K562 (cell line): Measurements from ENCODE around the gene CEP85L. TPM values are rescaled to one million over a fixed set of nuclear protein-coding genes. Genes with fewer than 3 reads are reported as not detected.

Experiments used
- ATAC-seq: fragments of 200-7000 bp; cut with Tn5 transposase; 3 replicates; pipeline ENCODE4 v1.9.1; 2020; ENCODE audit warnings: moderate library complexity
- BruUV-seq: library from RNA; stranded (reverse); fragments of 400-500 nt; replicated peaks from 2 replicates; lab custom pipeline; 2021; lab: Mats Ljungman, UMichigan
- CTCF ChIA-PET: fragments of 300-600 bp; formaldehyde crosslinking; extraction: SDS; loops from one replicate; lab custom pipeline; 2021; ENCODE audit warnings: low intra/inter-chr PET ratio; lab: Yijun Ruan, JAX
- POLR2A ChIA-PET: fragments of 300-600, 350-650 bp; sonication (Branson Sonifier 250); formaldehyde crosslinking; extraction: SDS; loops from one replicate; lab custom pipeline; 2021; ENCODE audit warnings: antibody characterized with exemption, inconsistent platforms; lab: Yijun Ruan, JAX
- DNase-seq, 4 experiments: peaks; one replicate each; pipeline versions ENCODE4 v3.0.0 to v3.0.0-alpha.2; 2011 to 2018; ENCODE audit warnings: low spot score in 3 of 4, mixed read lengths in 3 of 4; ENCODE audit errors: extremely low read depth in 1 of 4
- FAIRE-seq: peaks from 2 replicates; lab custom pipeline; 2011; peaks lifted over from hg19 to GRCh38; lab: Jason Lieb, UNC
- H2AFZ ChIP-seq: 2 replicates; pipeline ENCODE4 v1.6.0; 2011; ENCODE audit warnings: low read depth, low read length, control low read depth, inconsistent platforms
- H3K27ac ChIP-seq: fragments of 200-600 bp; 3 replicates; pipeline ENCODE4 v1.8.0; 2011; ENCODE audit warnings: low read depth, mild to moderate bottlenecking, control low read depth, inconsistent platforms, low read length, moderate library complexity, mixed read lengths; ENCODE audit errors: extremely low read depth
- H3K27me3 ChIP-seq, 2 experiments: fragments of 300-600 bp in 1 of 2; 2 replicates in 1 of 2; 3 replicates in 1 of 2; pipeline versions ENCODE4 v1.6.0 to v1.8.0; 2011; ENCODE audit warnings: inconsistent platforms in 2 of 2, low read length in 2 of 2, mild to moderate bottlenecking in 1 of 2, mixed read lengths in 1 of 2, moderate library complexity in 1 of 2; ENCODE audit not compliant: control insufficient read depth in 2 of 2, insufficient read depth in 2 of 2
- H3K36me3 ChIP-seq: fragments of 300-600 bp; 3 replicates; pipeline ENCODE4 v1.8.0; 2011; ENCODE audit warnings: mild to moderate bottlenecking, low read length, inconsistent platforms; ENCODE audit not compliant: control insufficient read depth, insufficient read depth
- H3K4me1 ChIP-seq, 2 experiments: fragments of 200-600 bp in 1 of 2; replicated peaks in 1 of 2; 2 replicates in 1 of 2; 3 replicates in 1 of 2; pipeline versions ENCODE4 v1.5.1 to v1.8.0; 2011; ENCODE audit warnings: inconsistent platforms in 2 of 2, low read length in 2 of 2, mild to moderate bottlenecking in 1 of 2, mixed read lengths in 1 of 2, moderate library complexity in 1 of 2; ENCODE audit not compliant: control insufficient read depth in 2 of 2, insufficient read depth in 2 of 2
- H3K4me2 ChIP-seq: 2 replicates; pipeline ENCODE4 v1.6.1; 2011; ENCODE audit warnings: low read length, control low read depth, inconsistent platforms, mixed read lengths; ENCODE audit not compliant: insufficient read depth
- H3K4me3 ChIP-seq: fragments of 200-600 bp; sonication (generic), shearing (Covaris generic); 2 replicates; pipeline ENCODE4 v1.5.1; 2016; ENCODE audit warnings: control low read depth, inconsistent platforms
- H3K79me2 ChIP-seq: fragments of 200-600 bp; 3 replicates; pipeline ENCODE4 v1.8.0; 2011; ENCODE audit warnings: low read length, inconsistent platforms; ENCODE audit not compliant: control insufficient read depth, insufficient read depth
- H3K9ac ChIP-seq, 2 experiments: 2 replicates each; pipeline versions ENCODE4 v1.6.0 to v1.6.1; 2011; ENCODE audit warnings: low read depth in 2 of 2, low read length in 2 of 2, control low read depth in 1 of 2, inconsistent platforms in 1 of 2, mild to moderate bottlenecking in 1 of 2, mixed read lengths in 1 of 2; ENCODE audit not compliant: insufficient read depth in 1 of 2
- H3K9me1 ChIP-seq: one replicate; pipeline ENCODE4 v1.6.0; 2011; ENCODE audit warnings: inconsistent platforms, mild to moderate bottlenecking, low read length, moderate library complexity; ENCODE audit not compliant: control insufficient read depth, insufficient read depth
- H3K9me3 ChIP-seq: replicated peaks from 2 replicates; pipeline ENCODE4 v1.5.1; 2011; ENCODE audit warnings: low read depth, low read length, inconsistent platforms; ENCODE audit not compliant: control insufficient read depth, insufficient read depth
- H4K20me1 ChIP-seq: replicated peaks from 2 replicates; pipeline ENCODE4 v1.6.1; 2011; ENCODE audit warnings: low read length, inconsistent platforms, mixed read lengths; ENCODE audit not compliant: control insufficient read depth, insufficient read depth
- CEBPG ChIP-seq, 3 experiments: fragments of 200-800 bp in 1 of 3; sonication (Bioruptor generic) in 1 of 3; sonication (generic) in 1 of 3; formaldehyde crosslinking in 1 of 3; IDR thresholded peaks in 2 of 3; conservative IDR thresholded peaks in 1 of 3; 2 replicates each; pipeline versions ENCODE4 v1.6.1 to v1.8.0; 2016 to 2022; ENCODE audit warnings: missing compliant biosample characterization in 2 of 3, missing genetic modification characterization in 2 of 3, mild to moderate bottlenecking in 1 of 3, missing genetic modification reagents in 1 of 3
- DNMT1 ChIP-seq: fragments of 450-650 bp; IDR thresholded peaks from 2 replicates; pipeline ENCODE4 v1.6.1; 2016; ENCODE audit warnings: antibody characterized with exemption, mild to moderate bottlenecking
- NR4A1 ChIP-seq, 2 experiments: fragments of 250-450 bp in 1 of 2; fragments of 450-650 bp in 1 of 2; sonication (Bioruptor Pico) in 1 of 2; IDR thresholded peaks; 2 replicates each; pipeline versions ENCODE4 v1.4.0 to v1.6.1; 2016 to 2020; ENCODE audit warnings: mild to moderate bottlenecking in 2 of 2, missing compliant biosample characterization in 1 of 2, missing genetic modification characterization in 1 of 2, moderate library complexity in 1 of 2
- POLR2G ChIP-seq: fragments of 200-400 bp; formaldehyde crosslinking; IDR thresholded peaks from 2 replicates; pipeline ENCODE4 v1.6.1; 2017; ENCODE audit warnings: low read depth, mild to moderate bottlenecking, antibody characterized with exemption, low read length, moderate library complexity
- RBM25 ChIP-seq: fragments of 200-400 bp; formaldehyde crosslinking; IDR thresholded peaks from 2 replicates; pipeline ENCODE4 v1.6.1; 2018; ENCODE audit warnings: low read length, low read depth, moderate library complexity; ENCODE audit not compliant: severe bottlenecking
- TRIM24 ChIP-seq, 2 experiments: fragments of 450-650 bp; IDR thresholded peaks; 2 replicates each; pipeline ENCODE4 v1.6.1; 2016
- WGBS: fragments of 100-300 bp; shearing (Covaris generic); methylation state at CpG from one replicate; pipeline ENCODE4 v1.1.6; 2016; ENCODE audit warnings: low coverage, mixed read lengths; ENCODE audit not compliant: insufficient coverage; ENCODE audit errors: missing lambda C conversion rate; 5-methylcytosine and 5-hydroxymethylcytosine counted together
- in situ Hi-C: fragments of 300-500 bp; cut with MboI; formaldehyde crosslinking; loops from 4 replicates; pipeline ENCODE4 v1.15.0; 2018; ENCODE audit warnings: inconsistent platforms, mixed read lengths
- intact Hi-C: fragments of 100-400 bp; cut with micrococcal nuclease; formaldehyde crosslinking; loops from 2 replicates; pipeline ENCODE4 v1.14.2; 2022
- polyA plus RNA-seq, 8 experiments: library from polyadenylated mRNA; depleted of rRNA in 4 of 8; stranded (reverse) in 5 of 8; unstranded in 3 of 8; fragments of >200 nt; fragmentation: Nextera tagmentation in 2 of 8; fragmentation: Illumina TruSeq in 1 of 8; extraction: Ambion mirVana in 2 of 8; extraction: Trizol in 1 of 8; gene quantifications; 2 replicates each; pipeline versions ENCODE4 v1.2.1 to v1.2.3, GENCODE V29; 2011 to 2014; ENCODE audit warnings: inconsistent platforms in 1 of 8, missing spikeins in 1 of 8
- total RNA-seq, 7 experiments: library from RNA; depleted of rRNA in 6 of 7; stranded (reverse); fragments of >200 nt in 6 of 7; fragmentation: Illumina TruSeq in 2 of 7; extraction: Trizol in 2 of 7; gene quantifications; 2 replicates each; pipeline versions ENCODE4 v1.2.1 to v1.2.3, GENCODE V29; 2011 to 2021; ENCODE audit warnings: low replicate concordance in 1 of 7
- TF ChIP-seq, protein P1 (sequence below), 3 experiments: fragments of 200-800 bp in 1 of 3; fragments of 250-450 bp in 1 of 3; fragments of 450-650 bp in 1 of 3; sonication (Bioruptor Pico) in 1 of 3; sonication (Bioruptor generic) in 1 of 3; formaldehyde crosslinking in 1 of 3; IDR thresholded peaks; 2 replicates each; pipeline versions ENCODE4 v1.6.1 to v1.8.0; 2016 to 2022; ENCODE audit warnings: mild to moderate bottlenecking in 2 of 3, missing genetic modification characterization in 2 of 3, missing compliant biosample characterization in 1 of 3, moderate library complexity in 1 of 3
- TF ChIP-seq, protein P2 (sequence below): fragments of 250-450 bp; sonication (Bioruptor Pico); IDR thresholded peaks from 2 replicates; pipeline ENCODE4 v1.5.0; 2020; ENCODE audit warnings: mild to moderate bottlenecking, borderline replicate concordance

The CEP85L gene
- total and polyA plus RNA-seq, 9 of the 15 experiments (the other 6 are each of a cell fraction or from before 2014, with no cell fraction given), result 4.5 to 15.8 (median 8.3) TPM

DNA sequence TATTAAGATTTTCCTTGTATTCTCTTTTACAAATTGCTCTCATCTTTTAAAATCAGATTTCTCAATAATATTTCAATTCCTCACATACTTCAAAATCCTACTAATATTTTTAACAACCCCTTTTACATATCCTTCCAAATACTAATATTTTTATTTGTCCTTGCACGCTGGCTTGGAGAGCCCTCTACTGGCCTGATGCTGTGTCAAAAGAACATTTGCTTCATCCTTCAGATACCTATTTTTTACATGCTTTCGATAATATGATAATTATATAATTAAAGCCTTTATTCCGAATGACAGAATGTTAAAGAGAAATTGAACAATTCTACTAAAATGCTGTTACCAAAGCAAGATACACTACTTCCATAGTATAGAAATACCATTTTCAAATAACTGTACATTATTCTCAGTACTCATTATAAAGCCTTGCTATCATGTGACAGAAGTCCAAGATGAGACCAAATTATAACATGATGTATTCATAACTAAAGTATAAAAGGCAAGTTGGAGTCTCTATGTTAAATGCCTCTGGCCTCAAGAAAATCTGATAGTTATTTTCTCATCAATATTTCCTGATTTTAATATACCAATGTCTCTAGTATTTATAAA, 142.3 kb downstream of the CEP85L start (continued):
- no peak for TF ChIP-seq CEBPG (CRISPR knock-in tag; IDR thresholded peaks at IDR 0.05)
- no peak for TF ChIP-seq CEBPG (tag; conservative IDR thresholded peaks at IDR 0.05 in 1 of 2, IDR thresholded peaks at IDR 0.05 in 1 of 2)
- TF ChIP-seq, protein P1, sequence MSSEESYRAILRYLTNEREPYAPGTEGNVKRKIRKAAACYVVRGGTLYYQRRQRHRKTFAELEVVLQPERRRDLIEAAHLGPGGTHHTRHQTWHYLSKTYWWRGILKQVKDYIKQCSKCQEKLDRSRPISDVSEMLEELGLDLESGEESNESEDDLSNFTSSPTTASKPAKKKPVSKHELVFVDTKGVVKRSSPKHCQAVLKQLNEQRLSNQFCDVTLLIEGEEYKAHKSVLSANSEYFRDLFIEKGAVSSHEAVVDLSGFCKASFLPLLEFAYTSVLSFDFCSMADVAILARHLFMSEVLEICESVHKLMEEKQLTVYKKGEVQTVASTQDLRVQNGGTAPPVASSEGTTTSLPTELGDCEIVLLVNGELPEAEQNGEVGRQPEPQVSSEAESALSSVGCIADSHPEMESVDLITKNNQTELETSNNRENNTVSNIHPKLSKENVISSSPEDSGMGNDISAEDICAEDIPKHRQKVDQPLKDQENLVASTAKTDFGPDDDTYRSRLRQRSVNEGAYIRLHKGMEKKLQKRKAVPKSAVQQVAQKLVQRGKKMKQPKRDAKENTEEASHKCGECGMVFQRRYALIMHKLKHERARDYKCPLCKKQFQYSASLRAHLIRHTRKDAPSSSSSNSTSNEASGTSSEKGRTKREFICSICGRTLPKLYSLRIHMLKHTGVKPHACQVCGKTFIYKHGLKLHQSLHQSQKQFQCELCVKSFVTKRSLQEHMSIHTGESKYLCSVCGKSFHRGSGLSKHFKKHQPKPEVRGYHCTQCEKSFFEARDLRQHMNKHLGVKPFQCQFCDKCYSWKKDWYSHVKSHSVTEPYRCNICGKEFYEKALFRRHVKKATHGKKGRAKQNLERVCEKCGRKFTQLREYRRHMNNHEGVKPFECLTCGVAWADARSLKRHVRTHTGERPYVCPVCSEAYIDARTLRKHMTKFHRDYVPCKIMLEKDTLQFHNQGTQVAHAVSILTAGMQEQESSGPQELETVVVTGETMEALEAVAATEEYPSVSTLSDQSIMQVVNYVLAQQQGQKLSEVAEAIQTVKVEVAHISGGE (CRISPR knock-in tag; IDR thresholded peaks at IDR 0.05), result no peak
- no peak for TF ChIP-seq NR4A1 (CRISPR knock-in tag; IDR thresholded peaks at IDR 0.05)
- no peak for TF ChIP-seq NR4A1 (tag; IDR thresholded peaks at IDR 0.05)
- TF ChIP-seq TRIM24 (IDR thresholded peaks at IDR 0.05), result no peak

DNA sequence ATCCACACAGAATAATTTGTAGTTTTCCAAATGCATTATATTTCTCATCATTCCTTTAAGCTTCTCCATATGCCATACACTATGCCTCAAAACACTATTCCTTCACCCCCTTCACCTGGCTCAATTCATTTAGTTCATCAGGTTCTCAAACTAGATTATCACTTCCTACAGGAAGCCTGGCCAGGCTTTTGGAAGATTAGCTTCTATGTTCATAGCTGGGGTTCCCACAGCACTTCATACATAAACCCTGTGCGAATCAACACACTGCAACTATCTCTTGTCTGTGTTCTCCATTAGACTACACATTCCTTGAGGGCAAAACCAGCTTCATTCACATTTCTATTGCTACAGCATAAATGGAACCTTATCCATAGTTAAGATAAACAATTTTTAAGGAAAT, 143.8 kb downstream of the CEP85L start:
- H2AFZ ChIP-seq, result no peak overlapping the region
- in situ Hi-C loops (no loop called here), intact Hi-C loops (loop anchor here (2.0 to 5.0 kb wide), 2 partner anchors 100 to 223 kb away; no protein-coding TSS in a partner anchor)
- no peak overlapping the region for H3K9ac ChIP-seq
- H3K27ac ChIP-seq, result no peak overlapping the region
- ATAC-seq, result peak; percentile 25; the same call in 1 of the 3 replicates
- H3K36me3 ChIP-seq, result peaks cover 6% of the 10 kb centered on the region; the same call in 2 of the 3 replicates
- BruUV-seq, result no TSS peak
- no peak for FAIRE-seq
- H3K27me3 ChIP-seq, result no peaks in the 10 kb centered on the region
- H3K4me1 ChIP-seq, result peaks cover 3 to 10% of the 10 kb centered on the region in 2 experiments; a peak in 2 of 5 replicates
- no peaks in the 10 kb centered on the region for H4K20me1 ChIP-seq
- H3K9me3 ChIP-seq, result no peaks in the 10 kb centered on the region
- 87% methylated on average over 1 of the region's 1 CpG for WGBS
- POLR2A ChIA-PET, result no interaction called here
- DNase-seq, result no peak
- no peak overlapping the region for H3K4me2 ChIP-seq
- H3K4me3 ChIP-seq, result no peak overlapping the region
- CTCF ChIA-PET, result interaction anchor here (1.1 kb wide), 1 partner anchor 224 kb away, joined by 3 read pairs; no protein-coding TSS in a partner anchor
- H3K9me1 ChIP-seq, result no peaks in the 10 kb centered on the region
- H3K79me2 ChIP-seq, result no peaks in the 10 kb centered on the region
- TF ChIP-seq POLR2G (no peak), RBM25 (no peak), DNMT1 (no peak)
- TF ChIP-seq, protein P2, sequence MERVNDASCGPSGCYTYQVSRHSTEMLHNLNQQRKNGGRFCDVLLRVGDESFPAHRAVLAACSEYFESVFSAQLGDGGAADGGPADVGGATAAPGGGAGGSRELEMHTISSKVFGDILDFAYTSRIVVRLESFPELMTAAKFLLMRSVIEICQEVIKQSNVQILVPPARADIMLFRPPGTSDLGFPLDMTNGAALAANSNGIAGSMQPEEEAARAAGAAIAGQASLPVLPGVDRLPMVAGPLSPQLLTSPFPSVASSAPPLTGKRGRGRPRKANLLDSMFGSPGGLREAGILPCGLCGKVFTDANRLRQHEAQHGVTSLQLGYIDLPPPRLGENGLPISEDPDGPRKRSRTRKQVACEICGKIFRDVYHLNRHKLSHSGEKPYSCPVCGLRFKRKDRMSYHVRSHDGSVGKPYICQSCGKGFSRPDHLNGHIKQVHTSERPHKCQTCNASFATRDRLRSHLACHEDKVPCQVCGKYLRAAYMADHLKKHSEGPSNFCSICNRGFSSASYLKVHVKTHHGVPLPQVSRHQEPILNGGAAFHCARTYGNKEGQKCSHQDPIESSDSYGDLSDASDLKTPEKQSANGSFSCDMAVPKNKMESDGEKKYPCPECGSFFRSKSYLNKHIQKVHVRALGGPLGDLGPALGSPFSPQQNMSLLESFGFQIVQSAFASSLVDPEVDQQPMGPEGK, result no peak
